ENCODE results near the gene GPAT2.
"Not testable (repeated sequence)": the region's sequence is repeated elsewhere in the genome, so short reads cannot be mapped to it uniquely, and the experiment has no call there.

Gene GPAT2

DNA sequence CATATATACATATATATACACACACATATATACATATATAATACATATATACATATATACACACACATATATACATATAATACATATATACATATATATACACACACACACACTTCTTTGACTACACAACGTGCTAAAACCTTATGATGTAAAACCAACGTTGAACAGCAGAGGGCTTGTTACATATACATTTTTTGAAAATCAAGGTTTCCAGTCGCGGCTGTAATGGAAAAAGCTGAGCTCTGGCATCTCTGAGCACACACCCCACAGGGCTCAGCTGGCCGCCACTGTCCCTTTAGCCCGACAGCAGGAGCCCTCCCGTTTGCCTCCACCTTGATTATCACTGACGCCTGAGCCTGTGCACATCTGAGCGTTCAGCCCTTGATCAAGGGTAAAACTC, 719 bp downstream of the GPAT2 start:
- H3K4me3 ChIP-seq (ENCODE audit: low read depth, low read length); DNase-seq (ENCODE audit: low read depth): not testable (repeated sequence)

GRCh38 chr2:96027725-96028325, 6.9 kb downstream of the GPAT2 start:
- not testable (repeated sequence) for DNase-seq (ENCODE audit: low read depth); H3K4me3 ChIP-seq (ENCODE audit: low read depth, low read length)

DNA sequence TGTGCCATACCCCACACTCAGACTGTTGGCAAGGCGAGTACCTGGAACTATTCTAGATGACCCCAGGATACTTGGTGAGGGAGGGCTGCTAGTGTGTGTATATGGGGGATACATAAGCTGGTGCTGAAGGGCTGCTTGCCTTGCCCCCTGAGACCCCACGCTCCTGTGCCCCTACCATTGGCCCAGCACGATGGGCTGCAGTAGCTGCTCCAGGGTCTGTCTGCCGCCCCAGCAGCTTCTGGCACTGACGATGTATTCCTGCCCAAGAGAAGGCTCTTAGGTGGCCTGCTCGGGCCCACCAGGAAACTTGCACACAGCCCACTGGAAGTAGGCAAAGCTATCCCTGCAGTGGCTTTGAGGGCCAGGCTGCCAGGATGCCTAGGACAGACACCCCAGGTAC, 9.0 kb downstream of the GPAT2 start:
- not testable (repeated sequence) for DNase-seq (ENCODE audit: low read depth); H3K4me3 ChIP-seq (ENCODE audit: low read depth, low read length)

- H3K4me3 ChIP-seq (ENCODE audit: low read depth, low read length) = no peak overlapping the region
- TF ChIP-seq, protein P1, sequence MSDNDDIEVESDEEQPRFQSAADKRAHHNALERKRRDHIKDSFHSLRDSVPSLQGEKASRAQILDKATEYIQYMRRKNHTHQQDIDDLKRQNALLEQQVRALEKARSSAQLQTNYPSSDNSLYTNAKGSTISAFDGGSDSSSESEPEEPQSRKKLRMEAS (IDR thresholded peaks at IDR 0.05; ENCODE audit: low read depth, low read length) = no peak
- no peak for TF ChIP-seq MYC (IDR thresholded peaks at IDR 0.05; ENCODE audit: low read depth, low read length)
- TF ChIP-seq POLR2A (IDR thresholded peaks at IDR 0.05; ENCODE audit: extremely low read depth, insufficient read length) = no peak
- TF ChIP-seq, protein P2, sequence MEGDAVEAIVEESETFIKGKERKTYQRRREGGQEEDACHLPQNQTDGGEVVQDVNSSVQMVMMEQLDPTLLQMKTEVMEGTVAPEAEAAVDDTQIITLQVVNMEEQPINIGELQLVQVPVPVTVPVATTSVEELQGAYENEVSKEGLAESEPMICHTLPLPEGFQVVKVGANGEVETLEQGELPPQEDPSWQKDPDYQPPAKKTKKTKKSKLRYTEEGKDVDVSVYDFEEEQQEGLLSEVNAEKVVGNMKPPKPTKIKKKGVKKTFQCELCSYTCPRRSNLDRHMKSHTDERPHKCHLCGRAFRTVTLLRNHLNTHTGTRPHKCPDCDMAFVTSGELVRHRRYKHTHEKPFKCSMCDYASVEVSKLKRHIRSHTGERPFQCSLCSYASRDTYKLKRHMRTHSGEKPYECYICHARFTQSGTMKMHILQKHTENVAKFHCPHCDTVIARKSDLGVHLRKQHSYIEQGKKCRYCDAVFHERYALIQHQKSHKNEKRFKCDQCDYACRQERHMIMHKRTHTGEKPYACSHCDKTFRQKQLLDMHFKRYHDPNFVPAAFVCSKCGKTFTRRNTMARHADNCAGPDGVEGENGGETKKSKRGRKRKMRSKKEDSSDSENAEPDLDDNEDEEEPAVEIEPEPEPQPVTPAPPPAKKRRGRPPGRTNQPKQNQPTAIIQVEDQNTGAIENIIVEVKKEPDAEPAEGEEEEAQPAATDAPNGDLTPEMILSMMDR (IDR thresholded peaks at IDR 0.05; ENCODE audit: low read depth, low read length) = no peak
- no peak for DNase-seq (ENCODE audit: low read depth)
Measured at GRCh38 chr2:96025194-96025492, 9.6 kb downstream of the GPAT2 start.

DNA sequence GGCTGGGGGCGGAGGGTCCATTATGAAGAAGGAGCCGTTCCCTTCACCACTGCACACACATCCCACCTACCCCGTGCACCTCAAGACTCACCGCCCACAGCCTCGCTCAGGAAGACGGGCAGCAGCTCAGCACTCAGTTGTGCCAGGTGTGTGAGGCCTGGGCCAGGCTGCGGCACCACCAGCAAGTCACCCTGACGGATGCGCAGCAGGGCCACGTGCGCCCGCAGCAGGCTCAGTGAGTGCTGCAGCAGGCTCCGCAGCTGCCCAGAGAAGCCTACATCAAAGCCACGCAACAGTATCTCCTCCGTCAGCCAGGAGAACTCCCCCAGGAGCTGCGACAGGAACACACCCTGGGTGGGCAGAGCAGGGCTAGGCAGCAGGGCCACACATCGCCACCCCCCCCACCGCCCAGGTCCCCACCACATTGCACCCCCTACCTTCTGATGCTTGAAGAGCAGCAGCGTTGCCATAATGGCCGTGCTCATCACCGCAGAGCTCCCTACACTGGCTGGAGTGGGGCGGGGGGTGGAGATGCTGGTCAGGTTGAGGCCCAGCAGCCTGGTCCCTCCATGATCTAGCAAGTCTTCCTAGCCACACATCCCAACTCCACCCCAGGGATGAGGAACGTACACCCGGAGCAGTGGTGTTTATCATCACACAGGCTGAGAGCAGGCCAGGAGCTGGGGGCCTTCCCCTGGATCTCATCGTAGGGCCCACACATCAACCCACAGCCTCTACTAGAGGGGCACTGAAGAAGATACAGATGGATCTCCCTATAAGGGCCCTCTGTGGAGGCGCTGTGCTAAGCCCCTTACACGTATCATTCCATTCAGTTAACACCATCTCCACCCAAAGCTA, 10.2 kb downstream of the GPAT2 start:
- no peak overlapping the region for H3K4me3 ChIP-seq (ENCODE audit: low read depth, low read length)
- no peak for DNase-seq (ENCODE audit: low read depth)
- TF ChIP-seq, protein P2 (IDR thresholded peaks at IDR 0.05; ENCODE audit: low read depth, low read length) = no peak
- TF ChIP-seq MYC (IDR thresholded peaks at IDR 0.05; ENCODE audit: low read depth, low read length) = no peak
- TF ChIP-seq POLR2A (IDR thresholded peaks at IDR 0.05; ENCODE audit: extremely low read depth, insufficient read length) = no peak
- TF ChIP-seq, protein P1 (IDR thresholded peaks at IDR 0.05; ENCODE audit: low read depth, low read length) = no peak

DNA sequence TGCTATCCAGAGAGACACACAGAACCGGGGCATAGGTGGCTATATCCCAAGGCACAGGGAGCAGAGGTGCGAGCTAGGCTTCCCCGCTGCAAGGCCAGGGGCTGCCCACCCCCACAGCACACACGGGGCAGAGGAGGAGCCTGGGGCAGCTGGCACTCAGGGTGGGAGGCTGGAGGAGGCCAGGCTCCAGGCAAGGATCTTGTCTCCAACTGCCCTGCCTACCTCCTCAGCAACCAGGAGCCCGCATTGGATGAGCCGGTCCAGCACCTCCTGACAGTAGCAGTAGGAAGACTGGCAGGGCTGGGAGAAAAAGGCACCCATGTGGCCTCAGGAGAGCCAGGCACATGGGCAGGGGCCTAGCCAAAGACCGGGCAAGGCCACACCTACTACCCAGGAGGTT, 11.0 kb downstream of the GPAT2 start:
- not testable (repeated sequence) for H3K4me3 ChIP-seq (ENCODE audit: low read depth, low read length)

DNA sequence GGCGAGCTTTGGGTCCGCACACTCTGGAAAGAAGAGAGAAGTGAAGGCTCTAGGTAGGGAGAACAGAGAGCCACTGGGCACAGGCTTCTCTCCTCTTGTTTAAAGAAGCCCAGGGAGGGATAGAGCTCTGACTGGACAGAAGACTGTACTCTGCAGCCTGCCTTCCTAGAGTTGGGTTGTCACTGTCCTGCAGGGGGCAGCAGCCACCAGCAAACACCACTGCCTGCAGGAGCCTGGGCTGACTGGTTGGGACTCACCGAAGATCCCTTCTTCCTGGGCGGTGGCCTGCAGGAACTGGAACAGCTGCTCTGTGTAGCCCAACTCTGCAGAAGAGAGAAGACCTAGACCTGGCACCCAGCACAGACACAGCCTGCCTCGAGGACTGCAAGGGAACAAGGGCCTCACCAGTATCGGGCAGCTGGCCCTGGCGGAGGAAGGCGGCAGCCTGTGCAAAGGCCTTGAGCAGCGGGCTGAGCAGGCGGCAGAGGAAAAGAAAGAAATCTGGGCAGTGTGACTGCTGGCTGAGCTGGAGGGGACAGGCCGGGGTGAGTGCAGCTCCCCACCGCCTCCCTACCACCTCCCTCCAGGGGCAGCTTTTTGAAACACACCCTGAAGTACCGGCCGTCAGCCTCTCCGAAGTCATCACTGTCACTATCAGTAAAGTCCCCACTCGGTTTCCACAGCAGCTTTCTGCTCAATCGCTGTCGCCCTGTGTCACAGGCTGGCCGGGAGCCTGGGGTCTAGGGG, 11.8 kb downstream of the GPAT2 start:
- H3K4me3 ChIP-seq (ENCODE audit: low read depth, low read length) = not testable (repeated sequence)
- TF ChIP-seq, protein P2 (IDR thresholded peaks at IDR 0.05; ENCODE audit: low read depth, low read length) = peak; percentile 82
- DNase-seq (ENCODE audit: low read depth) = peak; percentile 81

More for the DNA sequence above, 11.0 kb downstream of the GPAT2 start:
- not testable (repeated sequence) for DNase-seq (ENCODE audit: low read depth)

- not testable (repeated sequence) for DNase-seq (ENCODE audit: low read depth); H3K4me3 ChIP-seq (ENCODE audit: low read depth, low read length)
Measured at GRCh38 chr2:96022126-96022525, 12.6 kb downstream of the GPAT2 start.

DNA sequence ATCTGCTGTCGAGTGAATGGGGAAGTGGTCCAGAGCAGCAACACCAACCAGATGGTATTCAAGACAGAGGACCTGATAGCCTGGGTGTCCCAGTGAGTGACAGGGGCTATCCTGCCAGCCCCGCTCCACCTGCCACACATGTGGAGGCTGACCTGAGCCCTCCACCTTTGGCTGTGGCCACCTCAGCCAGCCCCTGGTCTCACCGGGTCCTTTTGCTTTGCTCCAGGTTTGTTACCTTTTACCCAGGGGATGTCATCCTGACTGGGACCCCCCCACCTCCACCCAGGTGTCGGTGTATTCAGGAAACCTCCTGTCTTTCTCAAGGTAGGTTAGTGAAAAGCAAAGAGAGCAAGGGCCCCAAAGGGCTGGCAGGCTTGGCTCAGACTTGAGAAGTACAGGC, 13.6 kb downstream of the GPAT2 start:
- H3K4me3 ChIP-seq (ENCODE audit: low read depth, low read length); DNase-seq (ENCODE audit: low read depth): not testable (repeated sequence)

DNA sequence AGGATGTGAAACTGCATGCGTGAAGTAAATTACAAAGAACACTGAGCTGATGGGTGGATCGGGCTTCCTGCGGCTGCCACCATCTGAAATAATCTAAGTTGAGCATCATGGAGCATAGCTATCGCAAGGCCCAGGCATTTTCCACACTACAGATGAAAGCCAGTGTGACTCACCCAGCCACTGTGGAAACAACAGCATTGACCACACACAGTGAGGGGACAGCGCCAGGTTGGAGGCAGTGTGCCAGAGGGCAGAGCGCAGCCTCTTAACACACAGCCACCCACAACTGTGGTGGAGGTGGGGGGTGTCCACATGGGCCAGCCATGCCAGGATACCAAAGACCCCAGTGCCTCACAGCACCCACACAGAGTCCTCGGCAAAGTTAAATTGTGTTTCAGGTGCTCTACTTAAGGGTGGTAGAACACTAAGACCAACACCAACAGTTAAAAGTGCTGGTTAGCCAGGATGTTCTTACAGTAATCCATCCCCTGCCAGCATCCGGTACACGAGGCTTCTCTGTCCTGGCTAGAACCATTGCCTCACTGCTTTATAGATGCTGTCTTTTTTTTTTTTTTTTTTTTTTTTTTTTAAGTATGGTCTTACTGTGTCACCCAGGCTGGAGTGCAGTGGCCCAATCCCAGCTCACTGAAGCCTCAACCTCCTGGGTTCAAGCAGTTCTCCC, 14.7 kb downstream of the GPAT2 start:
- not testable (repeated sequence) for H3K4me3 ChIP-seq (ENCODE audit: low read depth, low read length); DNase-seq (ENCODE audit: low read depth)

GRCh38 chr2:96016321-96016720, 18.4 kb downstream of the GPAT2 start:
- H3K4me3 ChIP-seq (ENCODE audit: low read depth, low read length) = not testable (repeated sequence)

DNA sequence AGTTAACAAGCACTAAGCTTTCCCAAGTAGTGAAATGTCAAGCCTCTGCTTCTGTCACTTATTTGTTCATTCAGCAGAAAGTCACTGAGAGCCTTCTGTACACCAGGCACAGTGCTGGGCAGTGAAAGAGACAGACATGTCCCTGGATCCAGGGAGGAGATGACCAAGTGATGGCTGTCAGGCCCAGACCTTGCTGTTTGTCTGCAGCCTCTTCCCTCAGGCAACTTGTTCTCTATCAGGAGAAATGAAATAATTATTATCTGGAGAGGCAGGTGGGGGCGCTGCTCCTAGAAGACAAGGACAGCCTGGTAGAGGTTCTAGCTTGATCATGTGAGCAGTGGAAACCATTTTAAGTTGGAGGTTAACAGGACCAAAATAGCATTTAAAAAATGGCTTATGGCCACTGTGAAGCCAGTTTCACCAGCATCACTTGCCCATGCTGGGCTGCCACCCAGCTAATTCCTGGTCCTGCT, 21.9 kb downstream of the GPAT2 start:
- DNase-seq (ENCODE audit: low read depth); H3K4me3 ChIP-seq (ENCODE audit: low read depth, low read length): not testable (repeated sequence)

More at GRCh38 chr2:96016321-96016720, 18.4 kb downstream of the GPAT2 start:
- not testable (repeated sequence) for DNase-seq (ENCODE audit: low read depth)

Data from NB4 (cell line).